HG02678 (cell line): ENCODE measurements around the gene RCN1.
A peak's percentile ranks its signal among the peaks of the same experiment; 100 is the strongest.
"Not testable (repeated sequence)": the region's sequence is repeated elsewhere in the genome, so short reads cannot be mapped to it uniquely, and the experiment has no call there.

Experiments used
- ATAC-seq: cut with Tn5 transposase; IDR thresholded peaks from one replicate; pipeline ENCODE4 v1.9.1; 2021; ENCODE audit warnings: mild to moderate bottlenecking, moderate library complexity; ENCODE audit not compliant: unreplicated experiment

RCN1 gene

GRCh38 chr11:32090545-32091370 lies at the start of gene RCN1:
Gene RCN1, plus strand, starts transcription at chr11:32091074. Its CDS starts 123 bp downstream, at chr11:32091197.
- peak; percentile 56 for ATAC-seq

GRCh38 chr11:32043737-32044136 lies 47.1 kb upstream of the RCN1 start:
- no peak for ATAC-seq

GRCh38 chr11:32044158-32044863 lies 46.6 kb upstream of the RCN1 start:
- no peak for ATAC-seq

GRCh38 chr11:32045456-32045855 lies 45.4 kb upstream of the RCN1 start:
- ATAC-seq, result no peak

- ATAC-seq, result no peak
Observed at GRCh38 chr11:32050264-32050663, 40.6 kb upstream of the RCN1 start.

GRCh38 chr11:32052215-32052614 lies 38.7 kb upstream of the RCN1 start:
- ATAC-seq, result peak; percentile 72

- ATAC-seq, result no peak
Observed at GRCh38 chr11:32053151-32053888, 37.6 kb upstream of the RCN1 start.

- no peak for ATAC-seq
Observed at GRCh38 chr11:32055861-32056260, 35.0 kb upstream of the RCN1 start.

- ATAC-seq, result no peak
Observed at GRCh38 chr11:32056438-32056837, 34.4 kb upstream of the RCN1 start.

GRCh38 chr11:32059686-32060462 lies 31.0 kb upstream of the RCN1 start:
- no peak for ATAC-seq

- ATAC-seq, result no peak
Observed at GRCh38 chr11:32062540-32062939, 28.3 kb upstream of the RCN1 start.

GRCh38 chr11:32063031-32063430 lies 27.8 kb upstream of the RCN1 start:
- ATAC-seq, result not testable (repeated sequence)

GRCh38 chr11:32065865-32066629 lies 24.8 kb upstream of the RCN1 start:
- ATAC-seq, result no peak

- no peak for ATAC-seq
Observed at GRCh38 chr11:32068134-32068870, 22.6 kb upstream of the RCN1 start.

GRCh38 chr11:32069361-32070058 lies 21.4 kb upstream of the RCN1 start:
- no peak for ATAC-seq

GRCh38 chr11:32070692-32071091 lies 20.2 kb upstream of the RCN1 start:
- no peak for ATAC-seq

- no peak for ATAC-seq
Observed at GRCh38 chr11:32071811-32072210, 19.1 kb upstream of the RCN1 start.

- ATAC-seq, result no peak
Observed at GRCh38 chr11:32072872-32073643, 17.8 kb upstream of the RCN1 start.
